ENCODE data around the gene S100A11. TPM values are rescaled to one million over a fixed set of nuclear protein-coding genes. Genes with fewer than 3 reads are reported as not detected.

Gene S100A11
- total RNA-seq, 1 experiment from 2014 or later, result 443 TPM

DNA sequence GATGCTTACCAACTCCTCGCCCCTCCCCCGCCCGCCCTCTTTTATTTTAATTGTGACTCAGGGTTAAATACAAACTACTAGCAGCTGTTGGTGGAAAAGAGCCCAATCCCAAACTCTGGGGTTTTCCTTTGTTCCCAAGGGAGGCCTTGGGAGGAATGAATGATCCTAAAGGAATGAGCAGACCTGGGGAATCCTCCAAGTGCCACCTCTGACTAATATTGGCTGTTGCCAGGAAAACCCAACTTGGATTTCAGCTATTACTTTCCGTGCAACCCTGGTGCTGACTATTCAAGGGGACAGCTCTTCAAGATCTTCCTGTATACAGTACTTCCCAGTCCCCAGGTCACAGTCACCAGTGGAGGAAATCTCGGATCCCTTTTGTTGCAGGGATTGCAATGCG lies 41.8 kb downstream of the S100A11 start:
- Histone ChIP-seq H3K9me3 (ENCODE audit: low read length) (no peaks in the 10 kb centered on the region), H3K4me3 (ENCODE audit: low read length) (peak overlapping the region; percentile 20; the same call in 1 of the 2 replicates), H2AFZ (ENCODE audit: low read length) (no peak overlapping the region), H4K20me1 (ENCODE audit: low read length) (peaks cover 21% of the 10 kb centered on the region), H3K4me2 (ENCODE audit: low read length) (peak overlapping the region; percentile 70), H3K36me3 (ENCODE audit: low read depth, low read length) (peaks cover 13% of the 10 kb centered on the region), H3K79me2 (ENCODE audit: low read length) (peaks cover 35% of the 10 kb centered on the region), H3K9ac (ENCODE audit: low read length) (peak overlapping the region; percentile 57), H3F3A (ENCODE audit: low read length, unreplicated experiment) (peaks cover 22% of the 10 kb centered on the region), H3K27ac (ENCODE audit: low read length) (peak overlapping the region; percentile 97), H3K4me1 (ENCODE audit: insufficient read depth, low read length) (peaks cover 75% of the 10 kb centered on the region), H3K9me2 (replicated peaks; ENCODE audit: low read length) (no peaks in the 10 kb centered on the region), H3K27me3 (ENCODE audit: low read length) (no peaks in the 10 kb centered on the region)
- DNase-seq (peak; percentile 100), ATAC-seq (peak; percentile 2)
- intact Hi-C loops (cut with micrococcal nuclease), result loop anchor here (10.0 kb wide), 1 partner anchor 380 kb away; the partner anchor contains the start of gene SNX27
- CTCF ChIA-PET, result interaction anchor here (0.7 to 1.5 kb wide), 5 partner anchors 22 to 61 kb away, joined by 3 to 13 read pairs (median 4); no protein-coding TSS in a partner anchor
- POLR2A ChIA-PET (ENCODE audit: unreplicated experiment), result interaction anchor here (0.6 to 1.0 kb wide), 5 partner anchors 15 to 1626 kb away, joined by 3 to 15 read pairs (median 4); partner anchors contain the start of gene S100A11
- no TSS peak for BruUV-seq (replicated peaks)
- TF ChIP-seq EZH2phosphoT487 (IDR thresholded peaks at IDR 0.05; ENCODE audit: borderline replicate concordance, low read length) (no peak), EZH2 (IDR thresholded peaks at IDR 0.05; ENCODE audit: low read length, unreplicated experiment) (no peak)
- TF ChIP-seq, protein P1, sequence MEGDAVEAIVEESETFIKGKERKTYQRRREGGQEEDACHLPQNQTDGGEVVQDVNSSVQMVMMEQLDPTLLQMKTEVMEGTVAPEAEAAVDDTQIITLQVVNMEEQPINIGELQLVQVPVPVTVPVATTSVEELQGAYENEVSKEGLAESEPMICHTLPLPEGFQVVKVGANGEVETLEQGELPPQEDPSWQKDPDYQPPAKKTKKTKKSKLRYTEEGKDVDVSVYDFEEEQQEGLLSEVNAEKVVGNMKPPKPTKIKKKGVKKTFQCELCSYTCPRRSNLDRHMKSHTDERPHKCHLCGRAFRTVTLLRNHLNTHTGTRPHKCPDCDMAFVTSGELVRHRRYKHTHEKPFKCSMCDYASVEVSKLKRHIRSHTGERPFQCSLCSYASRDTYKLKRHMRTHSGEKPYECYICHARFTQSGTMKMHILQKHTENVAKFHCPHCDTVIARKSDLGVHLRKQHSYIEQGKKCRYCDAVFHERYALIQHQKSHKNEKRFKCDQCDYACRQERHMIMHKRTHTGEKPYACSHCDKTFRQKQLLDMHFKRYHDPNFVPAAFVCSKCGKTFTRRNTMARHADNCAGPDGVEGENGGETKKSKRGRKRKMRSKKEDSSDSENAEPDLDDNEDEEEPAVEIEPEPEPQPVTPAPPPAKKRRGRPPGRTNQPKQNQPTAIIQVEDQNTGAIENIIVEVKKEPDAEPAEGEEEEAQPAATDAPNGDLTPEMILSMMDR (conservative IDR thresholded peaks at IDR 0.05; ENCODE audit: low read depth, low read length), result no peak

DNA sequence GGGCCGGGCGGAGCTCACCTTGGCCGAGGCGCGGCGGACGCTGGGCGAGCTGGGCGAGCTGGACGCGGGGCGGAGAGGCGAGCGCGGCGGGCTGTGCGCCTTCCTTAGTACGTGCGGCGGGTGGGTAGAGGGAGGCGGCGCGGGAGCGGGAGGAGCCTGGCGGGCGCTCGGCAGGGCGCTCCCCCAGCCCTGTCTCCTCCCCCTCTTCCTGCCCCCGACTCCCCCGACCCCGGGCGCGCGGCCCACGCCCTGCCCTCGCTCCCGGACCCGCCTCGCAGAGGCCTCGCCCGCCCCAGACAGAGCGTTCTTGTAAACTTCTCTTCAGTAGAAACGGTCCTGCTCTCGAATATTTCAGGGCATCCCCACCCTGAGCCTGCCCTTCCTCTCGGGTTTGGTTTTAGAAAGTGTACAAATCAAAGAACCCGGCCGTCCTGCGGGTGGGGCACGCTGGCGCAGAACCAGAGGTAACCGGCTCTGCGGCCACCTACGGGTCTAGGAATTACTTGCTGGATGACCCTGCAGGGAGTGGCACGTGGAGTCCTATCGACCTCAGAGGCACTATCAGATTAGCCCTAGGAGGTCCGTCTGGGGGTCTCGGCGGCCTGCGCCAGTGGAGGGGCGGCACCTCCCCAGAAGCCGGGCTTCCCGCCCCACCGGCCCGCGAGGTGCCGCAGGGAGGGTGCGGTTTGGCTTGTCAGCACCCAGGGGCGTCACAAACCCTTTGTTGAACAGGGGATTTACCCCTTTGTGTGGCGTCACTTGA lies 42.9 kb downstream of the S100A11 start, which contains the start of gene S100A10:
S100A10 (minus strand) TSS at position 126 of the 763 bp plus-strand sequence. CDS start 7,629 bp downstream, outside the sequence.
- peaks cover 25% of the 10 kb centered on the region for H4K20me1 ChIP-seq (ENCODE audit: low read length)
- no TSS peak for BruUV-seq (replicated peaks)
- intact Hi-C loops (cut with micrococcal nuclease), result loop anchor here (10.0 kb wide), 1 partner anchor 379 kb away; the partner anchor contains the start of gene SNX27
- H3K9me3 ChIP-seq (ENCODE audit: low read length), result no peaks in the 10 kb centered on the region
- TF ChIP-seq EZH2phosphoT487 (IDR thresholded peaks at IDR 0.05; ENCODE audit: borderline replicate concordance, low read length), result peak; percentile 99
- TF ChIP-seq, protein P1 (conservative IDR thresholded peaks at IDR 0.05; ENCODE audit: low read depth, low read length), result no peak
- CTCF ChIA-PET, result no interaction called here
- H3K4me3 ChIP-seq (ENCODE audit: low read length), result peak within 1 kb of the TSS; percentile 91
- peaks cover 13% of the 10 kb centered on the region for H3K36me3 ChIP-seq (ENCODE audit: low read depth, low read length)
- POLR2A ChIA-PET (ENCODE audit: unreplicated experiment), result interaction anchor here (0.6 to 2.6 kb wide), 8 partner anchors 17 to 1738 kb away, joined by 3 to 23 read pairs (median 5); partner anchors contain the start of gene S100A11
- H3K9me2 ChIP-seq (replicated peaks; ENCODE audit: low read length), result no peaks in the 10 kb centered on the region
- peaks cover 30% of the 10 kb centered on the region for H3F3A ChIP-seq (ENCODE audit: low read length, unreplicated experiment)
- peak; percentile 89 for DNase-seq
- peaks cover 44% of the 10 kb centered on the region for H3K79me2 ChIP-seq (ENCODE audit: low read length)
- ATAC-seq, result peak; percentile 25
- peak within 1 kb of the TSS; percentile 97 for H3K27ac ChIP-seq (ENCODE audit: low read length)
- H3K27me3 ChIP-seq (ENCODE audit: low read length), result no peaks in the 10 kb centered on the region
- H3K4me1 ChIP-seq (ENCODE audit: insufficient read depth, low read length), result peaks cover 76% of the 10 kb centered on the region
- peak within 1 kb of the TSS; percentile 98 for H3K9ac ChIP-seq (ENCODE audit: low read length)
- peak within 1 kb of the TSS; percentile 94 for H3K4me2 ChIP-seq (ENCODE audit: low read length)
- peak within 1 kb of the TSS; percentile 13 for H2AFZ ChIP-seq (ENCODE audit: low read length)
